ENCODE measurements around the gene C9orf43. TPM values are rescaled to one million over a fixed set of nuclear protein-coding genes. Genes with fewer than 3 reads are reported as not detected.

The C9orf43 gene
- total RNA-seq, 4 donors from 2014 or later: 0.57 to 2.2 (median 2.1) TPM

GRCh38 chr9:113395000-113395861 is 15.3 kb upstream of the C9orf43 start:
- peaks cover 41% of the 10 kb centered on the region for H3K36me3 ChIP-seq
- no peak overlapping the region for H3K4me3 ChIP-seq
- H3K27ac ChIP-seq: no peak overlapping the region
- DNase-seq (ENCODE audit: low spot score in 2 of 2): peak in 1 of 2 donors; percentile 34
- H3K4me1 ChIP-seq: peaks cover 22% of the 10 kb centered on the region
- no peaks in the 10 kb centered on the region for H3K27me3 ChIP-seq
- no peak for TF ChIP-seq POLR2A (IDR thresholded peaks at IDR 0.05)
- no peak for TF ChIP-seq POLR2AphosphoS5 (IDR thresholded peaks at IDR 0.05)
- no peak for TF ChIP-seq CTCF (IDR thresholded peaks at IDR 0.05)
- no peak for TF ChIP-seq EP300 (IDR thresholded peaks at IDR 0.05)
- 95% methylated on average over 9 of the region's 9 CpGs for WGBS
- H3K9me3 ChIP-seq: no peaks in the 10 kb centered on the region

GRCh38 chr9:113397203-113397631 is 13.3 kb upstream of the C9orf43 start:
- Histone ChIP-seq H3K36me3 (peaks cover 21% of the 10 kb centered on the region), H3K9me3 (no peaks in the 10 kb centered on the region), H3K27me3 (no peaks in the 10 kb centered on the region), H3K27ac (no peak overlapping the region), H3K4me3 (no peak overlapping the region), H3K4me1 (peaks cover 37% of the 10 kb centered on the region)
- WGBS: 74% methylated on average over 3 of the region's 3 CpGs
- TF ChIP-seq POLR2A (IDR thresholded peaks at IDR 0.05) (no peak), POLR2AphosphoS5 (IDR thresholded peaks at IDR 0.05) (no peak), EP300 (IDR thresholded peaks at IDR 0.05) (no peak), CTCF (IDR thresholded peaks at IDR 0.05) (no peak)
- no peak for DNase-seq (ENCODE audit: low spot score in 2 of 2)

- Histone ChIP-seq H3K4me3 (no peak overlapping the region), H3K27ac (no peak overlapping the region), H3K4me1 (peaks cover 41% of the 10 kb centered on the region), H3K27me3 (no peaks in the 10 kb centered on the region), H3K36me3 (peaks cover 11% of the 10 kb centered on the region), H3K9me3 (no peaks in the 10 kb centered on the region)
- TF ChIP-seq POLR2AphosphoS5 (IDR thresholded peaks at IDR 0.05) (no peak), EP300 (IDR thresholded peaks at IDR 0.05) (no peak), CTCF (IDR thresholded peaks at IDR 0.05) (no peak), POLR2A (IDR thresholded peaks at IDR 0.05) (no peak)
- WGBS: 84% methylated on average over 5 of the region's 5 CpGs
- DNase-seq (ENCODE audit: low spot score in 2 of 2): no peak
Observed at GRCh38 chr9:113398796-113399195, 11.8 kb upstream of the C9orf43 start.

- Histone ChIP-seq H3K27me3 (no peaks in the 10 kb centered on the region), H3K4me1 (peaks cover 41% of the 10 kb centered on the region), H3K4me3 (no peak overlapping the region), H3K36me3 (peaks cover 8% of the 10 kb centered on the region), H3K27ac (no peak overlapping the region), H3K9me3 (no peaks in the 10 kb centered on the region)
- no peak for DNase-seq (ENCODE audit: low spot score in 2 of 2)
- WGBS: 68% methylated on average over 3 of the region's 3 CpGs
- TF ChIP-seq CTCF (IDR thresholded peaks at IDR 0.05) (no peak), POLR2AphosphoS5 (IDR thresholded peaks at IDR 0.05) (no peak), EP300 (IDR thresholded peaks at IDR 0.05) (no peak), POLR2A (IDR thresholded peaks at IDR 0.05) (no peak)
Observed at GRCh38 chr9:113399646-113400200, 10.8 kb upstream of the C9orf43 start.

All from suprapubic skin (tissue), 4 donors.